ENCODE results near the gene NMNAT2.
"Not testable (repeated sequence)": the region's sequence is repeated elsewhere in the genome, so short reads cannot be mapped to it uniquely, and the experiment has no call there.

GRCh38 chr1:183240853-183241252 lies 177.3 kb downstream of the NMNAT2 start:
- not testable (repeated sequence) for TF ChIP-seq CTCF (conservative IDR thresholded peaks at IDR 0.05; ENCODE audit: low read depth in 2 of 2); ZNF331 (CRISPR knock-in tag; IDR thresholded peaks at IDR 0.05; ENCODE audit: low read depth); EZH2 (IDR thresholded peaks at IDR 0.05; ENCODE audit: low read depth, unreplicated experiment)
- TF ChIP-seq, protein P1, sequence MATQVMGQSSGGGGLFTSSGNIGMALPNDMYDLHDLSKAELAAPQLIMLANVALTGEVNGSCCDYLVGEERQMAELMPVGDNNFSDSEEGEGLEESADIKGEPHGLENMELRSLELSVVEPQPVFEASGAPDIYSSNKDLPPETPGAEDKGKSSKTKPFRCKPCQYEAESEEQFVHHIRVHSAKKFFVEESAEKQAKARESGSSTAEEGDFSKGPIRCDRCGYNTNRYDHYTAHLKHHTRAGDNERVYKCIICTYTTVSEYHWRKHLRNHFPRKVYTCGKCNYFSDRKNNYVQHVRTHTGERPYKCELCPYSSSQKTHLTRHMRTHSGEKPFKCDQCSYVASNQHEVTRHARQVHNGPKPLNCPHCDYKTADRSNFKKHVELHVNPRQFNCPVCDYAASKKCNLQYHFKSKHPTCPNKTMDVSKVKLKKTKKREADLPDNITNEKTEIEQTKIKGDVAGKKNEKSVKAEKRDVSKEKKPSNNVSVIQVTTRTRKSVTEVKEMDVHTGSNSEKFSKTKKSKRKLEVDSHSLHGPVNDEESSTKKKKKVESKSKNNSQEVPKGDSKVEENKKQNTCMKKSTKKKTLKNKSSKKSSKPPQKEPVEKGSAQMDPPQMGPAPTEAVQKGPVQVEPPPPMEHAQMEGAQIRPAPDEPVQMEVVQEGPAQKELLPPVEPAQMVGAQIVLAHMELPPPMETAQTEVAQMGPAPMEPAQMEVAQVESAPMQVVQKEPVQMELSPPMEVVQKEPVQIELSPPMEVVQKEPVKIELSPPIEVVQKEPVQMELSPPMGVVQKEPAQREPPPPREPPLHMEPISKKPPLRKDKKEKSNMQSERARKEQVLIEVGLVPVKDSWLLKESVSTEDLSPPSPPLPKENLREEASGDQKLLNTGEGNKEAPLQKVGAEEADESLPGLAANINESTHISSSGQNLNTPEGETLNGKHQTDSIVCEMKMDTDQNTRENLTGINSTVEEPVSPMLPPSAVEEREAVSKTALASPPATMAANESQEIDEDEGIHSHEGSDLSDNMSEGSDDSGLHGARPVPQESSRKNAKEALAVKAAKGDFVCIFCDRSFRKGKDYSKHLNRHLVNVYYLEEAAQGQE (IDR thresholded peaks at IDR 0.05; ENCODE audit: unreplicated experiment) = not testable (repeated sequence)
